DMS114 treated with DMSO at 0.1 percent for 48 hours (cell line): ENCODE results near the gene PCDH9.

Experiments
- DNase-seq: peaks from one replicate; lab custom pipeline; 2025; ENCODE audit not compliant: unreplicated experiment; lab: John Stamatoyannopoulos, UW

PCDH9 gene

GRCh38 chr13:66992719-66993118 lies 237.4 kb downstream of the PCDH9 start:
- DNase-seq, result no peak

GRCh38 chr13:66992183-66992582 lies 238.0 kb downstream of the PCDH9 start:
- peak; percentile 19 for DNase-seq

DNA sequence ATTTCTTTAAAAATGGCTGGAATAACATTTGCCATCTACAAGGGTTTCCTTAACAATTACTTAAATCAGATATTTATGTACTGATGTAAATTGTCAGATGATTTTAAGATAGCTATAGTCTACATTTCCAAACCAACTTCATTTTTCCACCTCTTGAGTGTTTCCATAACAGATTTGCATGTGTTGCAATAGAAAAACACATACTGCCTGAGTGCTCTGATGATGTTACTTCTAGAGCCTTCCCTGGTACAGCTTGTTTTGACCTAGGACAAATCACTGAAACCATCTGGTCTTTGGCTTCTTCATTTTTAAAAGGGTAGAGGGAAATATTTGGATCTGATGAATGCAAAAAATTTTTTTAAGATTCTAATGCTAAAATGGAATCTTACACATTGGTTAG lies 245.9 kb downstream of the PCDH9 start:
- no peak for DNase-seq

DNA sequence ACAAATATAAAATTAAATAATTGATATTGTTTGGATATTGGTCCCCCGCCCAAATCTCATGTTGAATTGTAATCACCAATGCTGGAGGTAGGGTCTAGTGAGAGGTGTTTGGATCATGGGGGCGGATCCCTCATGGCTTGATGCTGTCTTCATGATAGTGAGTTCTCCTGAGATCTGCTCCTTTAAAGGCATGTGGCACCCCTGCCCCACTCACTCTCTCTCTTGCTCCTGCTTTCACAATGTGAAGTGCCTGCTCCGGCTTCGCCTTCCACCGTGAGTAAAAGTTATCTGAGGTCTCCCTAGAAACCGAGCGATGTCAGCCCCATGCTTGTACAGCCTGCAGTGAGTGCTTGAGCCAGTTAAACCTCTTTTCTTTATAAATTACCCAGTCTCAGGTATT lies 248.2 kb downstream of the PCDH9 start:
- DNase-seq, result no peak

DNA sequence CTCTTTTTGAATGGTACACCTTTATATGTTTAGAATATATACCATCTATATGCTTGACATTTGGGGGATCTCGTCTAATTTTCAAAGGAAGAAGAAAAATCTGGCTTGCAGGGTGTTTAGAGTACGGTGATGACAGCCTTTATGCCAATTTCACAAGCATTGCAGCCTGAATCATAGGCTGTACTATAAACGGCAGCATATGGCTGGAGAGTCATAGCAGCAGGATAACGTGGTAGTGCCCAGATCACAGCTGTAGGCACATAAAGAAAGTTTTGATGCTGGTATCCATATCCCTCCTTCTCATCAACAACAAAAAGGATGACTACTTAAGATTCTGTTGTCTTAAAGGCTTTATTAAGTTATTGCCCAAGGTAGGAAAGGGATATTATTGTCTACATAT lies 253.0 kb downstream of the PCDH9 start:
- DNase-seq, result no peak

- DNase-seq, result no peak
Measured at GRCh38 chr13:66974889-66975288, 255.2 kb downstream of the PCDH9 start.

- no peak for DNase-seq
Measured at GRCh38 chr13:66974174-66974573, 256.0 kb downstream of the PCDH9 start.

DNA sequence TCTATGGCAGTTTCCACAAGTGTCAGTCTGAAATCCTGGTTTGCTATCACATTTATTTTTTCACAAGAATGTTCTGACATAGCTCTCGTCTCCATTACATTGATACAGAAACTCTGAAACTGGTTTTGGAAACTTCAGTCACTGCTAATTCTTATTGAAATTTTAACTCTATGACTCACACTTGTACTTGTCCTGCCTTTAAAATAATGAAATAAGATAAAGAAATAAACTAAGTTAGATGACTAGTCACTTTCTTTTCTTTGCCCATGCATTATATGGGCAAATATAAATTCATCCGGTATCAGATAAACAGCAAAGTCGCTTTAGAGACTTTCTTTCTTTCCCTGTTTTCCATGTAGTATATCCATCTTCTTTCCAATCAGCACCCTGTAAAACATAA lies 257.5 kb downstream of the PCDH9 start:
- no peak for DNase-seq

- no peak for DNase-seq
Measured at GRCh38 chr13:66971004-66971403, 259.1 kb downstream of the PCDH9 start.

DNA sequence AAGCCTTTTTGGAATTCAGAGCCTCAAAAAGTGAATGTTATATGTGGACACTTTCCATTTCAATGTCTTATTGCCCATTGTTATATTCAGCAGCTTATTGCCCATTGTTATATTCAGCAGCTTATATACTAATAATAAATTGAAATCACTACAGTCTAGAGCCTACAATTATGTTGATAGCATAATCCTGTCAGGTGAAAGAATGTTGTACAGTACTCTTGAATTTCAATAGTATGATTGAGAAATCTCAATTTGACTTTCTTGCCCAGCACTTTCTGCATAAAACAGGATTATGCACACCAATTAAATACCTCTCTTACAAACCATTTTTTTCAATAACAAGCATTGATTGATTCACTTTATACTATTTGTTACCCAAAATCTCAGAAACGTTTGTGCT lies 260.8 kb downstream of the PCDH9 start:
- no peak for DNase-seq

DNA sequence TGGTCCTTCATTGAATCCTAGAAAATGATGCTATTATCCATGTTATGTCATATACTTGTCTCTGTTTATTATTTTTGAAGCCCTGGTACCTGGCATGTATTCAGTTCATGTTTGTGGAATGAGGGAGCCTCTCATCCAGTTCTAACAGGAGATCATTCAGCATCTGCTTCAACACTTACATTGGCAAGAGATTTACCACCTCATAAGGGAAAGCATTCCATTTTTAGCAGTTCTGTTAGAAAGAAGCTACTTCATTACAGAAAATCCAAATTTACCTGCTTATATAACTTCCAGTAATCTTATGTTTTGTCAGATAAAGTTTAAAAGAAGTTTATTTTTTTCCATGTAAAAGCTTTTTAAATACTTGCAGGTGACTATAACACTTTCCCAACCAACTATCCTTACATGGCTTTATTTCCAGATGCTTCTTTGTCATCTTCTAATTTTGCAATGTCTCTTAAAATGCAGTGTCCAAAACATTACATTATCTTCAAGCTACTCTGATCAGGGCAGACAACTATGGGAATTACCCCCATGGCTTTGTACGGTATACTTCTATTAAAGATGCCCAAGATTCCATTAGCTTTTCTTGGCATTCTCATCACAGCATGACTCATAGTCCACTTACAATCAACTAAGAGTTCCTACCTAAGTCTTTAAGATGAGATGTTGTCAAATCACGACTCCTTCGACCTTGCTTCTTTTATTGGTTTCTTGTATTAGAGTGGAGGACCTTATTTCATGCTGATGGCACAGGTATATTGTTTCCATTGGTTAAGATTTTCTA lies 262.1 kb downstream of the PCDH9 start:
- DNase-seq, result no peak

GRCh38 chr13:66965181-66965580 lies 265.0 kb downstream of the PCDH9 start:
- DNase-seq, result no peak

DNA sequence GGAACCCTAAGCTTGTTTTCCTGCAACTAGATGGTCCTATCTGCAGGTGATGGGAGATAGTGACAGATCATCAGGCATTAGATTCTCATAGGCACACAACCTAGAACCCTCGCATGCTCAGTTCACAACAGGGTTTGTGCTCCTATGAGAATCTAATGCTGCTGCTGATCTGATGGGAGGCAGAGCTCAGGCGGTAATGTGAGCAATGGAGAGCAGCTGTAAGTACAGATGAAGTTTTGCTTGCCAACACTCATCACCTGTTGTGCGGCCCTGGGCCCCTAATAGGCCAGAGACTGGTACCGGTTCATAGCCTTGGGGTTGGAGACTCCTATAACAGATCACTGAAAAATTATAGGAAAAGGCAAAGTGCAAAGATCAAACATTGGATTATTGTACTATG lies 267.2 kb downstream of the PCDH9 start:
- no peak for DNase-seq

GRCh38 chr13:66958611-66959010 lies 271.5 kb downstream of the PCDH9 start:
- DNase-seq, result no peak

- DNase-seq, result no peak
Measured at GRCh38 chr13:66952507-66952906, 277.6 kb downstream of the PCDH9 start.

GRCh38 chr13:66951426-66951825 lies 278.7 kb downstream of the PCDH9 start:
- no peak for DNase-seq

GRCh38 chr13:66950666-66951065 lies 279.5 kb downstream of the PCDH9 start:
- DNase-seq, result no peak

GRCh38 chr13:66948910-66949309 lies 281.2 kb downstream of the PCDH9 start:
- no peak for DNase-seq

DNA sequence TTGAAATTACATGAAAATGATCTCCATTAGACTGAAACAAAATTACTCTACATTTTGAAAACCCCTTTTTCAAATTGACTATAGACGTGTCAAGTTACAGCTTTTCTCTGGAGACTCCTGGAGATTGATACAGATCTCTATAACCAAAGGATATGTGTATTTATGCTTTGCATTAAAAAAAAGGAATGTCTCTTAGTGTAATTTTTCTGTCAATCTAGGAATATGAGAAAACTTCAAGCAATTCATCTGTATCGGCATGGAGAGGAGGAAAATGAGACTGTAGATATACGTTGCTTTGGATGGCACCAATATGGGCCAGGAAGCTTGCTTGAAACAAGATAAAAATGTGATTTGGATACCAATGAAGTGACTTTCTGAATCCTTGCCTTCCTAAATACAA lies 286.6 kb downstream of the PCDH9 start:
- no peak for DNase-seq

DNA sequence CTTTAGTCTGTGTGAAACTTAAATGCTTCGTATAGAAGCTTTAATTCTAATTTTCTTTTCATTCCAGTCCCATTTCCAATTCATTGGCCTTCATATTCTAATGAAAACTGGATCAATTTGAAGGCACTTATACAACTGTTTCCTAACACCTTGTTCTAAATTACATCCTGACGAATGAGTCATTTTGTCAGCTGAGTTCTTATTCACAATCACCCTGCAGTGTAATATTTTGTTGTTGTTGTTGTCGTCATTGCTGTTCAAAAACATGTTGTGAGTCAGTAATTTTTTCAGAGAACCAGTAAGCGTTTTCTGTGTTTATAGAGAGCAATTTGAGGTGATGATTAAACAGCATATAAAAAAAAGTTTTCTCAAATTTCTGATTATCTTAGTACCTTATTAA lies 290.0 kb downstream of the PCDH9 start:
- DNase-seq, result no peak

GRCh38 chr13:66937423-66937822 lies 292.7 kb downstream of the PCDH9 start:
- DNase-seq, result no peak

- no peak for DNase-seq
Measured at GRCh38 chr13:66933994-66934393, 296.1 kb downstream of the PCDH9 start.

DNA sequence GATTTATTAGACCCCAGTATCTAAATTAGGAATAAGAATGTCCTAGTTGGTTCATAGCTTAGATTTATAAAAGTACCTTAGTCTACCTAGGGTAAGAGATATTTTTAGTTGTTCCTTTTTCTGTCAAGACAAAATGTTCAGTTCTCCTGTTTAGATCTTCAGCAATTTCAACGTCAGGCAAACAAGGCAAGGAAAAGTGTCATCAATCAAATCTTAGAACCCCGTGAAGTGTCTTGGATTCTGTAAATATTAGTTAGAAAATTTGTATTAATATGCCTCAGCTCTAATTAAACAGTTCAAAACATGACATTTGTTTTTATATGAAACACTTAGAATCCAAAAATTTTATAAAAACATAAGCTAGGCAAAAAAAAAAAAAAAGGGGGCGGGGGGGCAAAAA lies 296.6 kb downstream of the PCDH9 start:
- no peak for DNase-seq
